Esophagus muscularis mucosa (tissue), 4 donors: ENCODE data around the gene CTDSPL. TPM values are rescaled to one million over a fixed set of nuclear protein-coding genes. Genes with fewer than 3 reads are reported as not detected.

Experiments used
- DNase-seq: peaks from one replicate; pipeline ENCODE4 v3.0.0-alpha.2; 2017; ENCODE audit errors: extremely low spot score
- H3K27ac ChIP-seq, 4 donors: fragments of 200-600 bp; sonication (generic); replicated peaks in 1 of 4; 1 replicate in 3 of 4; 2 replicates in 1 of 4; pipeline ENCODE4 v1.5.1; 2016 to 2019; ENCODE audit warnings: mild to moderate bottlenecking in 1 of 4
- H3K27me3 ChIP-seq, 4 donors: fragments of 200-600 bp; sonication (generic); one replicate each; pipeline versions ENCODE4 v1.5.1 to v1.6.0; 2016 to 2019
- H3K36me3 ChIP-seq, 4 donors: fragments of 200-600 bp; sonication (generic); one replicate each; pipeline ENCODE4 v1.5.1; 2016 to 2019
- H3K4me1 ChIP-seq, 4 donors: fragments of 200-600 bp; sonication (generic); one replicate each; pipeline ENCODE4 v1.5.1; 2016 to 2019
- H3K4me3 ChIP-seq, 4 donors: fragments of 200-600 bp; sonication (generic); 1 replicate in 2 of 4; 2 replicates in 2 of 4; pipeline ENCODE4 v1.5.1; 2016 to 2019; ENCODE audit warnings: mild to moderate bottlenecking in 4 of 4, moderate library complexity in 1 of 4
- H3K9me3 ChIP-seq, 4 donors: fragments of 200-600 bp; sonication (generic); 1 replicate in 3 of 4; 2 replicates in 1 of 4; pipeline ENCODE4 v1.5.1; 2016 to 2019
- EP300 ChIP-seq: sonication (generic); formaldehyde crosslinking; IDR thresholded peaks from one replicate; pipeline ENCODE4 v1.6.1; 2017; ENCODE audit warnings: antibody characterized with exemption
- POLR2A ChIP-seq: fragments of 450-650 bp; IDR thresholded peaks from one replicate; pipeline ENCODE4 v1.6.1; 2017; ENCODE audit warnings: antibody characterized with exemption, moderate library complexity, mild to moderate bottlenecking, low read depth
- POLR2AphosphoS5 ChIP-seq, 2 donors: sonication (generic); formaldehyde crosslinking; IDR thresholded peaks; one replicate each; pipeline ENCODE4 v1.6.1; 2017; ENCODE audit warnings: antibody characterized with exemption in 2 of 2
- WGBS: methylation state at CpG from one replicate; pipeline ENCODE4 v1.1.5; 2018; 5-methylcytosine and 5-hydroxymethylcytosine counted together
- intact Hi-C: fragments of 100-400 bp; cut with DNase I; formaldehyde crosslinking; loops from one replicate; pipeline ENCODE4 v1.15.1; 2023
- total RNA-seq, 4 donors: library from RNA; depleted of rRNA; stranded (reverse); fragments of >200 nt; gene quantifications; one replicate each; pipeline versions ENCODE4 v1.1.0 to v1.2.1, GENCODE V29; 2016
- TF ChIP-seq, protein P1 (sequence below), 3 experiments: fragments of 200-600 bp in 2 of 3; fragments of 450-650 bp in 1 of 3; sonication (generic) in 2 of 3; IDR thresholded peaks; one replicate each; pipeline ENCODE4 v1.5.1; 2017 to 2019; ENCODE audit warnings: antibody characterized with exemption in 3 of 3, mild to moderate bottlenecking in 2 of 3, moderate library complexity in 1 of 3

Gene CTDSPL
- total RNA-seq, 4 donors from 2014 or later: 39.9 to 60.6 (median 54.6) TPM

DNA sequence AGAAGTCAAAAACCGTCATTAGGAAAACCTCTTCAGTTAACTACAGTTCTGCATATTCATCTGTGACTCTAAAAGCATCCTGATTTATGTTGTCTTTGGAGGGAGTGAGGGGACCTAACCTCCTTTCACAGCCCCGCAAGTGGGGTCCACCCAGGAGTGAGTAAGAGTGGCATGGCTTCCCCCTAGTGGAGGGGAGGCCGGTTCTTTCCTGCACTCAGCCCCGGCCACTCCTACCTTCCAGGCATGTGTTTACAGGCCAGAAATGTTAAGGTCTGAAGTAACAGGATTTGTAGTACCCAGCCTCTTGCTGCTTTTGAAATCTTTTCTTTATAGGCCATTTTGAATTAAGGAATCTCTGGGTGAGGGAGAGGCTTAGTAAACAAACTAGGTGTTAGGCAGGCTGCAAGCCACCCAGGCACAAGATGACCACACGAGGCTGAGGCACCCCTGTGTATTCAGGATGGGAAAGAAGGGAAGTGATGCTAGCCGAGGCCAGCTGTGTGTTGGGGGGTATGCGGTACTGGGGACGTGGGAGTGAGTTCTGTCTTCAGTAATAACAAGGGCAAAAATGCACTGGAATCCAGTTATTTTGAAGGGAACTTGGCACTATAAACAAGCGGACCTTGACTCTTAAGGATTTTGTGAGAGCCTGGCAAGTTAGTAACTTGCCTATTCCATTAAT, 50.5 kb downstream of the CTDSPL start:
- no peak for TF ChIP-seq POLR2A
- no peak for TF ChIP-seq POLR2AphosphoS5 (IDR thresholded peaks at IDR 0.05)
- no peak for TF ChIP-seq EP300
- TF ChIP-seq, protein P1, sequence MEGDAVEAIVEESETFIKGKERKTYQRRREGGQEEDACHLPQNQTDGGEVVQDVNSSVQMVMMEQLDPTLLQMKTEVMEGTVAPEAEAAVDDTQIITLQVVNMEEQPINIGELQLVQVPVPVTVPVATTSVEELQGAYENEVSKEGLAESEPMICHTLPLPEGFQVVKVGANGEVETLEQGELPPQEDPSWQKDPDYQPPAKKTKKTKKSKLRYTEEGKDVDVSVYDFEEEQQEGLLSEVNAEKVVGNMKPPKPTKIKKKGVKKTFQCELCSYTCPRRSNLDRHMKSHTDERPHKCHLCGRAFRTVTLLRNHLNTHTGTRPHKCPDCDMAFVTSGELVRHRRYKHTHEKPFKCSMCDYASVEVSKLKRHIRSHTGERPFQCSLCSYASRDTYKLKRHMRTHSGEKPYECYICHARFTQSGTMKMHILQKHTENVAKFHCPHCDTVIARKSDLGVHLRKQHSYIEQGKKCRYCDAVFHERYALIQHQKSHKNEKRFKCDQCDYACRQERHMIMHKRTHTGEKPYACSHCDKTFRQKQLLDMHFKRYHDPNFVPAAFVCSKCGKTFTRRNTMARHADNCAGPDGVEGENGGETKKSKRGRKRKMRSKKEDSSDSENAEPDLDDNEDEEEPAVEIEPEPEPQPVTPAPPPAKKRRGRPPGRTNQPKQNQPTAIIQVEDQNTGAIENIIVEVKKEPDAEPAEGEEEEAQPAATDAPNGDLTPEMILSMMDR (IDR thresholded peaks at IDR 0.05): peak in 1 of 3 experiments; percentile 4
- peaks cover 7 to 41% (median 30%) of the 10 kb centered on the region in 4 donors for H3K4me1 ChIP-seq
- 90% methylated on average over 9 of the region's 9 CpGs for WGBS
- H3K4me3 ChIP-seq: no peak overlapping the region
- intact Hi-C loops: no loop called here
- no peaks in the 10 kb centered on the region for H3K9me3 ChIP-seq
- peak overlapping the region in 1 of 4 donors; percentile 25 for H3K27ac ChIP-seq
- H3K27me3 ChIP-seq: no peaks in the 10 kb centered on the region
- DNase-seq: no peak
- H3K36me3 ChIP-seq: no peaks in the 10 kb centered on the region

DNA sequence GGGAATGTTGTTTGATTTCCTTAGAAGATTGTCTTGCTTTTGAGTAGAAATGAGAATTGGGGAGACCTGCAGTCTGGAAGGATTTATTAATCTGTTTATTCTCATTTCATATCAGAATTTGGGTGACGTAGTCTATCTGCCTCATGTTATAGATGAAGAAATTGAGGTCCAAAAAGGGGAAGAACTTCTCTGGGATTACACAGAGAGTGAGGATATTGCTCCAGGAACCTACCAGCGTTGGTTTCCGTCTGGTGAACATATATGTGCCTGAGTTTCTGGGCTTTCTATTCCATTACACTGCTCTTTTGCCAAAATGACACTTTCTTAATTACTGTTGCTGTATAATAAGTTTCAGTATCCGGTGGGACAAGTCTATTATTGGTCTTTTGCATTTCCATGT, 51.8 kb downstream of the CTDSPL start:
- Histone ChIP-seq H3K36me3 (no peaks in the 10 kb centered on the region), H3K27ac (no peak overlapping the region), H3K4me3 (no peak overlapping the region), H3K9me3 (no peaks in the 10 kb centered on the region), H3K4me1 (peaks cover 7 to 38% (median 31%) of the 10 kb centered on the region in 4 donors), H3K27me3 (no peaks in the 10 kb centered on the region)
- WGBS: 90% methylated on average over 4 of the region's 4 CpGs
- TF ChIP-seq EP300 (no peak), POLR2A (no peak), POLR2AphosphoS5 (IDR thresholded peaks at IDR 0.05) (no peak)
- TF ChIP-seq, protein P1 (IDR thresholded peaks at IDR 0.05): no peak
- no peak for DNase-seq
- intact Hi-C loops: no loop called here

DNA sequence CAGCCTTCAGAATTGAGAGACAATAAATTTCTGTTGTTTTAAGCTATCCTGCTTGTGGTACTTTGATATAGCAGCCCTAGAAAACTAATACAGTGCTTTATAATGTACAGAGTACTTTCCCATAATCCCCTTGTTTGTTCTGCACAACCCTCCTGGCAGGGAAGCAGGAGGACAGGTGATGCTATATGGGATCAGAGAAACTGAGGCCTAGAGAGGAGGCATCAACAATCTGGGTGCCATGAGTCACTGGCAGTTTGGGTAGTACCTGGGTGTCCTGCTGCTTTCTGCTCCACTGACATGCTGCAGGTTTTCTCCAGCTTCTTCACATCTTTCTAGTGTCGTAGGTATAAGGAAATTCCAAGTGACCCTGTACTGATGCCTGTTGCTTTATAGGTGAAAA, 55.0 kb downstream of the CTDSPL start:
- 100% methylated on average over 1 of the region's 1 CpG for WGBS
- Histone ChIP-seq H3K27ac (no peak overlapping the region), H3K4me1 (peaks cover 15 to 54% (median 30%) of the 10 kb centered on the region in 4 donors), H3K27me3 (no peaks in the 10 kb centered on the region), H3K36me3 (no peaks in the 10 kb centered on the region), H3K4me3 (no peak overlapping the region), H3K9me3 (no peaks in the 10 kb centered on the region)
- TF ChIP-seq POLR2A (no peak), POLR2AphosphoS5 (IDR thresholded peaks at IDR 0.05) (no peak), EP300 (no peak)
- TF ChIP-seq, protein P1 (IDR thresholded peaks at IDR 0.05): no peak
- intact Hi-C loops: no loop called here
- no peak for DNase-seq

DNA sequence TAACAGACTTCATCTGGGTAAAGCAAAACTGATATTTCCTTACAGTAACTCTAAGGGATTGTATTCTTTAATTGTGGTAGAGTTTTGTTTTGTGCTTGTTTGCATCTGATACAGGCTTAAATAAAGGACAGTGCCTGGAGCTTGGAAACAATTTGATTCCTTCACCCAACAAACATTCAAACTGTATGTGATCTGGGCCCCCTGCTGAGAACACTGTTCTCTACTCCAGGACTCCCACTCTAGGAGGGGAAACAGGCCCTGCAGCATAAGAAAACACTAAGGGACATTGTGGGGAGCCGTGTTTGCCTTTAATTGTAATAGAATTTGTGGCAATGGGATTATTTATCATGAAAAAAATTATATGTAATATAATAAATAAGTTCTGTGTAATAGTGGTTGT, 56.9 kb downstream of the CTDSPL start:
- Histone ChIP-seq H3K4me3 (no peak overlapping the region), H3K27me3 (no peaks in the 10 kb centered on the region), H3K4me1 (peaks cover 31 to 65% (median 44%) of the 10 kb centered on the region in 4 donors), H3K27ac (no peak overlapping the region), H3K36me3 (no peaks in the 10 kb centered on the region), H3K9me3 (no peaks in the 10 kb centered on the region)
- no peak for DNase-seq
- intact Hi-C loops: no loop called here
- TF ChIP-seq, protein P1 (IDR thresholded peaks at IDR 0.05): no peak
- TF ChIP-seq POLR2A: no peak
- no peak for TF ChIP-seq EP300
- TF ChIP-seq POLR2AphosphoS5 (IDR thresholded peaks at IDR 0.05): no peak
- WGBS: 100% methylated on average over 1 of the region's 1 CpG
